Activated CD8-positive, alpha-beta memory T cell treated with anti-CD3 and anti-CD28 coated beads, Interleukin-2, amount 10 ng/mL, durations not matched to agents 7 days and 5 days (primary cell): ENCODE data around the gene PDLIM5. TPM values are rescaled to one million over a fixed set of nuclear protein-coding genes. Genes with fewer than 3 reads are reported as not detected.
"Not testable (repeated sequence)": the region's sequence is repeated elsewhere in the genome, so short reads cannot be mapped to it uniquely, and the experiment has no call there.

Source experiments
- ATAC-seq: fragments of 150-1000 bp; cut with Tn5 transposase; one replicate; pipeline ENCODE4 v1.10.0; 2021; ENCODE audit warnings: moderate library complexity
- CTCF ChIA-PET: fragments of 350-600 bp; sonication (Branson Sonifier 250); formaldehyde crosslinking; loops from one replicate; lab custom pipeline; 2021; ENCODE audit warnings: antibody characterized with exemption; lab: Charles Lee
- DNase-seq: peaks from one replicate; pipeline ENCODE4 v3.0.0-alpha.2; 2020
- H3K27ac Mint-ChIP-seq: one replicate; pipeline ENCODE4 v1.8.0; 2021; ENCODE audit warnings: mild to moderate bottlenecking, mixed read lengths
- H3K27me3 Mint-ChIP-seq: one replicate; pipeline ENCODE4 v1.8.0; 2021; ENCODE audit warnings: mixed read lengths
- H3K36me3 Mint-ChIP-seq: one replicate; pipeline ENCODE4 v1.8.0; 2021; ENCODE audit warnings: mild to moderate bottlenecking, mixed read lengths
- H3K4me1 Mint-ChIP-seq: one replicate; pipeline ENCODE4 v1.8.0; 2021; ENCODE audit warnings: mixed read lengths
- H3K4me3 Mint-ChIP-seq: one replicate; pipeline ENCODE4 v1.8.0; 2021; ENCODE audit warnings: mild to moderate bottlenecking, moderate library complexity, mixed read lengths
- H3K9me3 Mint-ChIP-seq: one replicate; pipeline ENCODE4 v1.8.0; 2022; ENCODE audit warnings: low read depth, mixed read lengths
- total RNA-seq, 2 experiments: library from RNA; stranded (reverse); gene quantifications; one replicate each; pipeline ENCODE4 v1.2.3, GENCODE V29; 2021

Gene PDLIM5
- total RNA-seq, 2 experiments from 2014 or later, result 21.7 to 21.8 TPM

DNA sequence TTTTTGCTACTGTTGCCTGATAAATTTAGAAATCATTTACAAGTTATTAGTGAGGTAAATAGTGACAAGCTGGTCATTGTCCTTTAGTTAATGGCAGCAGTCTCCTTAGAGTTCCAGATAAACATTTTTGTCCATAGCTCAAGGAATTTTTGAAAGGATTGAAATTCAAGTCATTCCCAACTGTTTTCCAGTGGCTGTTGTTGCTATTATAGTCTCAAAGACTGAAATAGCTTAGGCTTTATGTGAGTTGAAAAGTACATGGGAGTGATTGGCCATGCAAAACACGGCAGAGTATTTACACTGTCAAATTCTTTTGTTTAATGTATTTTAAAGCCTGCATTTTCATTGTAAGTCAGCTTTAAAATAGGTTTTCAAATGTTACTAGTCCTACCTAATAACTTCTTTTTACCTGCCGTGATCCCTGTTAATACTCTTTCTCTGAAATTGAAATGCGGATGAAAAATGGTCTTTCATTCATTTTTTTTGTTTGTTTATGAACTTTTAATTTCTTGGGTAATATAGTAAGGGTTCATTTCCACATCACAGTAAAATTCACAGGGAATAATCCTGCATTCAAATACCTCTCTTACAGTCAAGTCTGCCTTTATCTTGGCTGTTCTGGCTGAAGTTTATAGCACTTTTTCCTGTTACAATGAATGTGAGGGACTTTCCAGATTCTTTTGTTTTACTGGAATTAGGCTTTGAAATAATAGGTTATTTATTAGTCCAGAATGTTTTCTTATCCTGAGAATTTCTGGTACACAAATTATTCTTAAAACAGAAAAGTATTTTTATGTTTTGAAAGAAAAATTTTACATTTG lies 85.1 kb downstream of the PDLIM5 start:
- Mint-ChIP-seq H3K4me3 (no peak overlapping the region), H3K27me3 (no peaks in the 10 kb centered on the region), H3K36me3 (no peaks in the 10 kb centered on the region), H3K4me1 (peaks cover 2% of the 10 kb centered on the region), H3K9me3 (no peaks in the 10 kb centered on the region), H3K27ac (no peak overlapping the region)
- DNase-seq (no peak), ATAC-seq (no peak)
- CTCF ChIA-PET, result no interaction called here

DNA sequence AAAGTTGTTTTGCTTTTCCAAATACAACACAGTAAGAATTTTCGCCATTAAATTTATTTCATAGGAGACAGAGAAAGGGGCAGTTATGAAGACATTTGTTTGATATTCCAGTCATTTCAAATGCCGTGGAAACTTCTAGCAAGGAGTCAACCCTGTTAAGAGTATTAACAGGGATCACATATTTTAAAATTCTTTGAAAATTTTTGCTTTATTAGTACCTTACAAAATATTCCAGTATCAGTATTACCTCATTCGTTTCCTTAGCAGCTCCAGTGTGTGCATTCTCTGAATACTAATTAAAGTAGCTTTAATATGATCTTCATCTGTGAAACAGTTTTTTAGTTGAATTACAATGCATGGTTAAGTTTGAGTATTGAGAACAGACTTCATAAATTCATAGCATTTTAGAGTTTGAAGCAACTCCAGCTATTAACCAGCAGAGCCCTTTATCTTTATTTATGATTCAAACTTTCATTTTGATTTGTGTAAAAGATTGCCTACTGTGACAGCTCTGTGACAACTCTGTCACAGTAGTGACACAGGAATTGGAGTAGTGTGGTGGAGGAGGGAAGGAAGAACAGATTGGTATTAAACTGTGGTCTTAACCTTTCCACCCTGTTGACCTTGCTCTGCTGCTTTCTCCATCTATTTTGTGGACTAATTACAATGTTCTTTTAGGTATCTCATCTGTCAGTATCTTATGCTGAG lies 86.3 kb downstream of the PDLIM5 start:
- CTCF ChIA-PET, result interaction anchor here (1.0 kb wide), 1 partner anchor 8 kb away, joined by 3 read pairs; no protein-coding TSS in a partner anchor
- Mint-ChIP-seq H3K4me3 (no peak overlapping the region), H3K36me3 (no peaks in the 10 kb centered on the region), H3K27ac (no peak overlapping the region), H3K27me3 (no peaks in the 10 kb centered on the region), H3K9me3 (no peaks in the 10 kb centered on the region), H3K4me1 (peaks cover 2% of the 10 kb centered on the region)
- ATAC-seq, result no peak
- DNase-seq, result no peak

DNA sequence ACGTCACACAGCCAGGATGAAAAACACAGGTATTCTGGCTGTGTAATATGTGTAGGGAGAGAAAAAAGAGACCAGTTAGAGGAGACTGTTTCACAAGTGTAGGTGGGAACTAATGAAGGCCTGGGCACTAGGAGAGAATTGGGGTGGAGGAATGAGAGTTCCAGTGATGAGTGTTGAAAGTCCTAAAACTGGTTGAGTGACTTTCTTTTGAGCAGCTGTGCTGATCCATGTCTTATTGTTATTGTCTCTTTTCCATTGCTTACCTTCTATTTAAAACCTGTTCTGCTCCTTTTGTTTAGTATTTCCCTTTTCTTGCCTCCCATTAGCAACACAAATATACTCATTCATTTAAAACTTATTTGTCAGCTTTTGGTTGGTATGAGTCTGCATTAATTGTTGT lies 88.7 kb downstream of the PDLIM5 start:
- Mint-ChIP-seq H3K4me3 (no peak overlapping the region), H3K4me1 (peaks cover 2% of the 10 kb centered on the region), H3K36me3 (no peaks in the 10 kb centered on the region), H3K27ac (no peak overlapping the region), H3K9me3 (no peaks in the 10 kb centered on the region), H3K27me3 (no peaks in the 10 kb centered on the region)
- ATAC-seq, result no peak
- no peak for DNase-seq
- CTCF ChIA-PET, result no interaction called here

DNA sequence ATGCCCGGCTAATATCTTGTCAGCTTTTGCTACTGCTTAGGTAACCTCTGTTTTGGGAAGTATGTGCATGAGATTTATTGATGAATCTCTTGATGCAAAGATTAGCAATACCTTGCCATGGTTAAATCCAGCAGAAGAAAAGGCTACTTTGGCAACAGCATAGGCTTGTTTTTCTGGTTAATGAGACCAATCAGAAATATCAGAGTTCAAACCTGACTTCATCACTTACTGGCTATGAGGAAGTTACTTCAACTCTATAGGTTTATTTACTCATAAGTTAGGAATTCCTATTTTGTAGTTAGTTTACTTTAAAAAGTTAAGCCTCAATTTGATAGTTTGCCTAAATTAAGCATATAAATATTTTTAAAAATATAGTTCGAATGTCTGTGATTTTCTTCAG lies 93.1 kb downstream of the PDLIM5 start:
- ATAC-seq (no peak), DNase-seq (no peak)
- H3K4me1 Mint-ChIP-seq, result peaks cover 2% of the 10 kb centered on the region
- H3K27me3 Mint-ChIP-seq, result no peaks in the 10 kb centered on the region
- peaks cover 2% of the 10 kb centered on the region for H3K9me3 Mint-ChIP-seq
- no peak overlapping the region for H3K4me3 Mint-ChIP-seq
- CTCF ChIA-PET, result no interaction called here
- peaks cover 2% of the 10 kb centered on the region for H3K36me3 Mint-ChIP-seq
- no peak overlapping the region for H3K27ac Mint-ChIP-seq

DNA sequence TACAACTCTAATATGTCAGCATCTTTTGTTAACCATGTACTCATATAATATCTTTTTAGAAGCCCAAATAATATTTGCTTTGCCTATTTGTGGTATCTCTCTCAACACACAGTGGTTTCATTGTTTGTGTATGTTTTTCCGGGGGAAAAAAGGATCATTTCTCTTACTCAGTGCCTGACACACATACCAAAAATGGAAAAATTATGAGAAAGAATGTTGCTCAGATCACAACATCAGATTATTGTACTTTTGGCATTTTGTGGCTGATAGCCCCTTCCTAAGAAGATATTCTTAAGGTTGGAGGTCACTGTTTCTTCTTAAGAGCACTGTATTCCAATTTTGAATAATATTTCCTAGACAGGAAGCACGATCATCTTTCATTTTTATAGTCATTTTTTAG lies 93.6 kb downstream of the PDLIM5 start:
- CTCF ChIA-PET, result no interaction called here
- DNase-seq, result no peak
- Mint-ChIP-seq H3K27me3 (no peaks in the 10 kb centered on the region), H3K9me3 (peaks cover 2% of the 10 kb centered on the region), H3K36me3 (peaks cover 2% of the 10 kb centered on the region), H3K27ac (no peak overlapping the region), H3K4me1 (peaks cover 2% of the 10 kb centered on the region), H3K4me3 (no peak overlapping the region)
- ATAC-seq, result no peak

DNA sequence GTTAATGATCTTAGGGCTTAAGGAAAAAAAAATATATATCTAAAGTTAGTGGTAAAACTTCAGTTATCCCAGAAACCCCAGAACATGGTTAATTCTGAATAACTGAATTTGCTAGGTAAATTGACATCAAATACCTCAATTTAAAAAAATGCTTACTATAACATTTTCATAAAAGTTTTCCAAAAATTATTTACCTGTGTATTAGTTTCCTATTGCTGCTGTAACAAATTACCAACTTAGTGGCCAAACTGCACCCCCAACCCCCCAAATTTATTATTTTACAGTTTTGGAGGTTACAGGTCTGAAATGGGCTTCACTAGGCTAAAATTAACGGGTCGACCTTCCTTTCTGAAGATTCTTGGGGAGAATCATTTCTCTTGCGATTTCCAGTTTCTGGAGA lies 95.2 kb downstream of the PDLIM5 start:
- H3K4me3 Mint-ChIP-seq, result no peak overlapping the region
- H3K9me3 Mint-ChIP-seq, result peaks cover 2% of the 10 kb centered on the region
- DNase-seq (no peak), ATAC-seq (no peak)
- H3K4me1 Mint-ChIP-seq, result peaks cover 2% of the 10 kb centered on the region
- H3K27ac Mint-ChIP-seq, result no peak overlapping the region
- CTCF ChIA-PET, result no interaction called here
- H3K36me3 Mint-ChIP-seq, result peaks cover 2% of the 10 kb centered on the region
- no peaks in the 10 kb centered on the region for H3K27me3 Mint-ChIP-seq

DNA sequence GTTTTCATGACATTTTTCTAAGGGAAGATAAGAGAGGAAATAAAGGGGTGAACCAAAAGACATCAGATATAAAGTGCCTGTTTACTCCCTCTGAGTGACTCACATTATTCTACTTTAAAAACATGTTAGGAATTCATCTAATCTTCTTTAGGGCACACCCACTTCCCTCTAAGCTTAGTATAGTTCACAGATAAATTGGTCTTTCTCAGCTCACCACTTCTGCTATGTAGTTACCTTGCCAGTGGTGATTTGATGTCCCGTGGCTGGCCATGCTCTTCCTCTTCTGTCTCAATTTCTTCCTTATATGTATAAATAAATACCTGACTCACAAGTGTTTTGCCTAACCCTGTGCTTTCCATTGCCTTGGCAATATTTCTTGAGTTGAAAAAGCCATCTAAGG lies 96.8 kb downstream of the PDLIM5 start:
- H3K36me3 Mint-ChIP-seq, result peaks cover 2% of the 10 kb centered on the region
- DNase-seq, result no peak
- CTCF ChIA-PET, result no interaction called here
- H3K9me3 Mint-ChIP-seq, result peaks cover 2% of the 10 kb centered on the region
- H3K4me1 Mint-ChIP-seq, result peaks cover 2% of the 10 kb centered on the region
- H3K4me3 Mint-ChIP-seq, result no peak overlapping the region
- no peak overlapping the region for H3K27ac Mint-ChIP-seq
- H3K27me3 Mint-ChIP-seq, result no peaks in the 10 kb centered on the region
- no peak for ATAC-seq

DNA sequence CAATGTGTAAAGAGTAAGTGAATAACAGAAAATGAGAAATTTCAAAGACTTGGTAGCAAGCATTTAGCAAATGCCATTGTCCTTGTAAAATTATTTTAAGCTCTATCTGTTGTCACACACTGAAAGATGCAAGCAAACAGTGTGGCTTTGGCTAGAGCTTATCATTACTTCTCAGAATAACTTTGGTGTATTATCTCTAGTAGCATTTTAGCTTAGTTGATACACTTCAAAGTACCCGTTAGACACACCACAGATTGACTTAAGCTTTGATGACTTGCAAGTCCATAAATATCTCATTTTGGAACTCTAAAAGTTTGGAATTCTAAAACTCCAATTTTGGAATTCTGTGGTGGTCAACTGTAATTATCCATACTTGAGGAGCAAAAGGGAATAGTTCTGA lies 98.6 kb downstream of the PDLIM5 start:
- CTCF ChIA-PET, result no interaction called here
- Mint-ChIP-seq H3K4me3 (no peak overlapping the region), H3K27me3 (no peaks in the 10 kb centered on the region), H3K36me3 (peaks cover 2% of the 10 kb centered on the region), H3K9me3 (peaks cover 2% of the 10 kb centered on the region), H3K27ac (no peak overlapping the region), H3K4me1 (peaks cover under 1% of the 10 kb centered on the region)
- DNase-seq (no peak), ATAC-seq (no peak)

DNA sequence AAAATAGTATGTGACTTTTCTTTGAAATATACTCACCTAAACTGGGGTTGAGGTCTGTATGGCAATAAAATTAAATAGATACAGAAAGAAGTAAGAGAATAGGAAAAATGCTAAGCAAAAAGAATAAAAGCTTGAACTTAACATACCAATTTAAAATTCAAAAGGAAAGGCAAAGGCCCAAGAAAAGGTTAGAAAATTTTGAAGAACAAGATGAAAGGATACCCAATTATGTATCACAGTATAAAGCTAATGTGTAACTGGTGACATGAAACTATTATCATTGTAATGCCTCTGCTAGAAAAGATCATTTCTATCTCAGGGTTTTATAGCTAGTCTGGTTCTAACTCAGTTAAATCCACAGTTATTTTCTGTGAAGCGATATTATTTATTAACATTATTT lies 99.1 kb downstream of the PDLIM5 start:
- Mint-ChIP-seq H3K27me3 (no peaks in the 10 kb centered on the region), H3K27ac (no peak overlapping the region), H3K4me3 (no peak overlapping the region), H3K4me1 (no peaks in the 10 kb centered on the region), H3K9me3 (peaks cover 2% of the 10 kb centered on the region), H3K36me3 (peaks cover 2% of the 10 kb centered on the region)
- no peak for DNase-seq
- ATAC-seq, result no peak
- CTCF ChIA-PET, result interaction anchor here (0.5 to 1.0 kb wide), 3 partner anchors 10 to 144 kb away, joined by 3 read pairs; no protein-coding TSS in a partner anchor

DNA sequence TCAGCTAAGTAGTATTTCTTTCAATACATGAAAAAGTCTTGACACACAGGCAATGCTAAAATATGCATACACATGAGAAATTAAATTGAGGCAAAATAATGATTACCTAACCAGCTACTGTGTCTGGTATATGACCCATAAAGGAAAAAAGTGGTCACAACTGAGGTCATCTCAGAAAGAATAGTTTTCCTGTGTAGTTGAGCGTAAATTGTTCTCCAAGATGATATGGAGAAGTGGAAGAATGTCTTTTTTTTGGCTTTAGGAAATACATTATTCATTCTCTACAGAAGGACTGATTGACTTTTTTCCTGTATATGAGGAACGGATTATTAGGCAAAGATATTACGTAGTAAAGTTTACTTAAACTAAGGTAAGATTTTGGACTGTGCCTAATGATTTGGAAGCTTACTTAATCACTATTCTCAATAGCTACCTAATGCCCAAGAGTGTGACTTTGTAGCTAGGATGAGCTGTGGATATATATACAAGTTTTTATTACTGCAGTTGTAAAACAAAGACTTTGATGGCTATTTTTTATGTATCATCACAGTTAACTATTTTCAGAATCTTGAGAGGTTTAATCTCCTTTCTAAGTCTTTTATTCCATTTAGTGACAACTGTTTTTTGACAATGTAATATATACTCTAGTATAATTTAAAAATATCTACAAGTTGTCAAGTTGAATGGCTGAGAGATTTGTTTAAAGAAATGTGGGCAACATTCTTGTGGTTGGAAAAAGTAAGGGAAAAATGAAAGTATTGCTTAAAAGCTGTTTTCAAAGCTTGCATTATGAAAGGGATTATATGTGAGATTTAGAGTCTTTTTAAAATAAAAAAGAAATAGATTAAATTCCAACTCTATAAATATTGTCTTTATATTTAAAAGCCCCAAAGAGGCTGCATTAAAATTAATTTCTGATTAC lies 100.2 kb downstream of the PDLIM5 start:
- CTCF ChIA-PET, result interaction anchor here (1.0 kb wide), 1 partner anchor 9 kb away, joined by 3 read pairs; no protein-coding TSS in a partner anchor

DNA sequence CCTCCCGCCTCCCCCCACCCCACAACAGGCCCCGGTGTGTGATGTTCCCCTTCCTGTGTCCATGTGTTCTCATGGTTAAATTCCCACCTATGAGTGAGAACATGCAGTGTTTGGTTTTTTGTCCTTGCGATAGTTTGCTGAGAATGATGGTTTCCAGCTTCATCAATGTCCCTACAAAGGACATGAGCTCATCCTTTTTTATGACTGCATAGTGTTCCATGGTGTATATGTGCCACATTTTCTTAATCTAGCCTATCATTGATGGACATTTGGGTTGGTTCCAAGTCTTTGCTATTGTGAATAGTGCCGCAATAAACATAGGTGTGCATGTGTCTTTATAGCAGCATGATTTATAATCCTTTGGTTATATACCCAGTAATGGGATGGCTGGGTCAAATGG lies 104.3 kb downstream of the PDLIM5 start:
- H3K36me3 Mint-ChIP-seq, CTCF ChIA-PET, H3K4me3 Mint-ChIP-seq, H3K9me3 Mint-ChIP-seq, H3K4me1 Mint-ChIP-seq, DNase-seq, H3K27me3 Mint-ChIP-seq, H3K27ac Mint-ChIP-seq, ATAC-seq: not testable (repeated sequence)

More for the DNA sequence above, 100.2 kb downstream of the PDLIM5 start:
- Mint-ChIP-seq H3K27me3 (no peaks in the 10 kb centered on the region), H3K4me1 (no peaks in the 10 kb centered on the region), H3K36me3 (peaks cover 2% of the 10 kb centered on the region), H3K4me3 (no peak overlapping the region), H3K9me3 (peaks cover 2% of the 10 kb centered on the region), H3K27ac (no peak overlapping the region)
- ATAC-seq (no peak), DNase-seq (no peak)

DNA sequence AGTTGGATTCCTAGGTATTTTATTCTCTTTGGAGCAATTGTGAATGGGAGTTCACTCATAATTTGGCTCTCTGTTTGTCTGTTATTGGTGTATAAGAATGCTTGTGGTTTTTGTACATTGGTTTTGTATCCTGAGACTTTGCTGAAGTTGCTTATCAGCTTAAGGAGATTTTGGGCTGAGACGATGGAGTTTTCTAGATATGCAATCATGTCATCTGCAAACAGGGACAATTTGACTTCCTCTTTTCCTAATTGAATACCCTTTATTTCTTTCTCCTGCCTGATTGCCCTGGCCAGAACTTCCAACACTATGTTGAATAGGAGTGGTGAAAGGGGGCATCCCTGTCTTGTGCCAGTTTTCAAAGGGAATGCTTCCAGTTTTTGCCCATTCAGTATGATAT lies 105.9 kb downstream of the PDLIM5 start:
- H3K27me3 Mint-ChIP-seq, DNase-seq, H3K36me3 Mint-ChIP-seq, H3K4me3 Mint-ChIP-seq, H3K9me3 Mint-ChIP-seq, ATAC-seq, H3K27ac Mint-ChIP-seq, H3K4me1 Mint-ChIP-seq, CTCF ChIA-PET: not testable (repeated sequence)

DNA sequence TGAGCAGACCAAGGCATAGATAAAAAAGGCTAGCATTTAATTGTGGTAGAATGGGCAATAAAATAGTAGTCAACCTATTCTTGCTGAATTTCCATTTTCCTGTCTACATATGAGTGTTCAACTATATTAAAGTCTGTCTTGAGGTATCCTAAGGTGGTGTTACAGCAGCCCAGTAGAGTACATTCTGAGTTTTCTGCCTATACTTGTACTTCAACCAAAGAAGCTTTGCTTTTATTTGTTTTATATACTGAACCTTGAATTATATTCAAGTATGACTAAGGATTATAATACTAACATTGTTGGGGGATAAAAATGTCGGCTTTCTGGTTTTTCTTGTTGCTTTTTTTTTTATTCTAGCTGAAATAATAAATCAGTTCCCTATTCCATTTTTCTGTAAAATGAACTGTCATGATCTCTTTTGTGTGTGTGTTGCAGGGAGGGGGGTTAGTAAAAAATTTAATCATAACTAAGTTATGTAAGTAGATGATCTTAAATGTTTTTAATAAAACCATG lies 106.7 kb downstream of the PDLIM5 start:
- no peak for DNase-seq
- Mint-ChIP-seq H3K4me3 (no peak overlapping the region), H3K27ac (no peak overlapping the region), H3K36me3 (no peaks in the 10 kb centered on the region), H3K9me3 (no peaks in the 10 kb centered on the region), H3K27me3 (no peaks in the 10 kb centered on the region), H3K4me1 (no peaks in the 10 kb centered on the region)
- CTCF ChIA-PET, result no interaction called here
- no peak for ATAC-seq
